DND-41 (cell line): ENCODE measurements around the gene SHCBP1.

Experiments used
- CTCF ChIP-seq: IDR thresholded peaks from 2 replicates; pipeline ENCODE4 v1.5.1; 2012; ENCODE audit warnings: borderline replicate concordance, low read length, moderate library complexity, mild to moderate bottlenecking; ENCODE audit not compliant: poor library complexity, severe bottlenecking; ENCODE audit errors: extremely low read depth
- EZH2 ChIP-seq: IDR thresholded peaks from 3 replicates; pipeline ENCODE4 v1.6.1; 2012; ENCODE audit warnings: borderline replicate concordance, low read depth, mild to moderate bottlenecking, moderate library complexity, low read length, inconsistent platforms; ENCODE audit not compliant: severe bottlenecking

DNA sequence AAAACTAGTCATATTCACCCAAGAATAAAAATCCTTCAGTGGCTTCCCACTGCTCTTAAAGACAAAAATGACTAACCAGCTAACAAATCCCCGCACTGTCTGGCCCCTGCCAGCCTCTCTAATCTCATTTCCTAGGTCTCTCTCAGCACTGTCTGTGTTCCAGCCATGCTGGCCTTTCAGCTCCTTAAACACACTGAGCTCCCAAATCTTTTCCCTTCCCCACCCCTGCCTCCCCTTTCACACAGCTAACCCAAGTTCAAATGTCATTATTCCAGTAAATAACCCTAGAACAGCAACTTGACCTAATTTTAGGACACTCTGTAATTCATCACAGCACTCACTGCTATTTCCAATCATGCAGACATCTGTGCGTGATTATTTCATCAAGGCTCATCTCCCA lies 7.8 kb downstream of the SHCBP1 start:
- no peak for TF ChIP-seq CTCF
- TF ChIP-seq EZH2, result no peak
